Measurements from ENCODE around the gene BMPR2.
"Not testable (repeated sequence)": the region's sequence is repeated elsewhere in the genome, so short reads cannot be mapped to it uniquely, and the experiment has no call there.

Gene BMPR2

DNA sequence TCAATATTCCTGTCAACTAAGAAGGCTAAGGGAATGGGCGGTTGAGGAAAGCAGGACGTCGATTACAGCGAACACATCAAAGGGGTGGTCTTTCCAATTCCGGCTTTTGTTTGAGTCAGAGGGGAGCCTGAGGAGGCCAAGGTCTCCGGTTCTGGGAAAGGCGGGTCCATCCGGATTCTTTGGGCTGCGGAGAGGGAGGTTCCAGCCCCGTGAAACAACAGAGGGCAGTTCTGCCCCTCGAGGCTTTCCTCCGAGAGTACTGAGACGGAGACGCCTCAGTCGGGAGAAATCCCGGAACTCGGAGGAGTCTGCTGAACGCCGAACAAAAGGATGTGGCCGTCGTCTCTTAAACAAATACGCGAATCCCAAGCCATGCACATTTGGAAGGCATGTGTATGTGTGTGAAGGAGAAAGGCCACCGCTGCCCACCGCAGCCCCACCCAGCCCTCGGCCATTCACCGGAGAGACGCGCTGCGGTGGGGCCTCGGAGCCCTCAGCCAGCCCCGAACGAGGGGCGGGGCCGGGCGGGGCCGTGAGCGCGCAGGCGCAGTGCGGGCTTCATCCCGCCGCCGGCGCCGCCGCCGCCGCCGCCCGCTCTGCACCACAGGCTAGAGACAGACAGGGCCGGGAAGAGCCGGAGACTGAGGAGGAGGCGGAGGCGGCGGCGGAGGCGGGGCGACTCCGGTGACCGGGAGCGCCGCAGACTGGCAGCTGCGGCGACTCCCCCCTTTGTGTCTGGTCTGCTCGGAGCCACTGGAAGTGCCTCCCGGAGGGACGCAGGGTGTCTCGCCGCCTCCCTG lies at the start of gene BMPR2:
TSS of gene BMPR2 (plus strand) at position 719 of the 800 bp plus-strand sequence. CDS start 1,148 bp downstream, outside the sequence.
- peak; percentile 90 for DNase-seq

DNA sequence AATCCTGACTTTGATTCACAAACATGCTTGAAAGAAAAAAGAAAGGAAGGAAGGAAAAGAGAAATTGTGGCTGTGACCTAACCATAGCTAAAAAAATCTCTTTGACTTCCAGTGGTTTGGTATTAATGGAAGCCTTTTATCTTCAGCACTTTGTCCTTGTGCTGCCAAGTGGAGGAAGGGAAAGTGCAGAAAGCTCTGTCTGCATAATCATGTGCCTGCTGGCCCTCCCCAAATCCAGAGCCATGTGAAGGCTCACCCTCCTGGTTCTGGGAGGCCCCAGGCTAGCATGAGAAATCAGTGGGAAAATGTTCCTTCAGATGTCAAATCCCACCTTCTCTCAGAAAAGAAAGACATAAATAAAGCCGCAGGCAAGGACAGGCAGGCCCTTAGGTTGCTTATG lies 48.3 kb upstream of the BMPR2 start:
- no peak for DNase-seq

DNA sequence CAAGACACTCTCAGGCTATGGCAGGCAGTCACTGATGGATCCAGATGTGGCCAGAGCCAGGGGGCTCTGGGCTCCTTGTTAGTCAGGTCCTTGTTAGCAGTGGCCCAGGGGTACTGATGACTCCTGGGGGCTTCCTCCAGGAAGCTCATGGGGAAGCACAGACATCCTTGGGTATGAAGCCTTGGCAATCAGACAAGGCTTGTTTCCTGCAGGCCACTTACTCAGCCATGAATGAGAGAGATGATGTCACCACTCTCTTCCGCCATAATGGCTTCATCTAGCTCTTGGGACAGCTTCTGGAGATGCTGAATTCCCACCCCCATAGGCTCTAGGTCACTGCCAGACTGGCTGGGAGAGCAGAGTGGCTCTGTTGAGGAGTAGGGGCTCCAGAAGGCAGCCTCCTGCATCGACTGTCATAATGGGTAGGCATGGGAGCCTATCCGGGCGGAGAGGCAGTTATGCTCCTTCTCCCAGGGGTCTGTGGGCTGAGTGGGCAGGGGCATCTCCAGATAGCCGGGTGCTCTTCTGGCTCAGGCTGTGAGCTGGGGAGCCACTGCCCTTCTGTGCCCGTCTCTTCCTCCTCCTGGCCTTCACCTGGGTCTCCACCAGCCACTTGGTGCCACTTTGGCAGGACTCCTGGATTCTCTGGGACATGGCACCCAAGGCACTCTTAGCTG lies 40.2 kb upstream of the BMPR2 start:
- no peak for DNase-seq

DNA sequence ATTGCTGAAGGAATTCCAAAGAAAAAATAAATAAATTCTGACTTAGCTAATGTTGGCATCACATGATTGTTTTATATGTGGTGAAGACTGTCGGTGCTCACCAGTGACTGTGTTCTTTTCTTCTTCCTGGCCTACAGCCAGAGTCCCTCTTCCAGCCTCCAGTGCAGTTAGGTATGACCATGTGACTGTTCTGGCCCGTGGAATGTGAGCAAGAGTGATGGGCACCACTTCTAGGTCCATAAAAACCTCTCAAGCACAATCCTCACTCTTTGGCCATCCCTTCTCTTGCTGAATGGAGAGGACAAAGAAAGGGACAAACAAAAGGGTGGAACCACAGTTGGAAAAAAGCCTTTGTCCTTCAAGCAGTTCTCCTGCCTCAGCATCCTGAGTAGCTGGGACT lies 39.0 kb upstream of the BMPR2 start:
- DNase-seq = no peak

DNA sequence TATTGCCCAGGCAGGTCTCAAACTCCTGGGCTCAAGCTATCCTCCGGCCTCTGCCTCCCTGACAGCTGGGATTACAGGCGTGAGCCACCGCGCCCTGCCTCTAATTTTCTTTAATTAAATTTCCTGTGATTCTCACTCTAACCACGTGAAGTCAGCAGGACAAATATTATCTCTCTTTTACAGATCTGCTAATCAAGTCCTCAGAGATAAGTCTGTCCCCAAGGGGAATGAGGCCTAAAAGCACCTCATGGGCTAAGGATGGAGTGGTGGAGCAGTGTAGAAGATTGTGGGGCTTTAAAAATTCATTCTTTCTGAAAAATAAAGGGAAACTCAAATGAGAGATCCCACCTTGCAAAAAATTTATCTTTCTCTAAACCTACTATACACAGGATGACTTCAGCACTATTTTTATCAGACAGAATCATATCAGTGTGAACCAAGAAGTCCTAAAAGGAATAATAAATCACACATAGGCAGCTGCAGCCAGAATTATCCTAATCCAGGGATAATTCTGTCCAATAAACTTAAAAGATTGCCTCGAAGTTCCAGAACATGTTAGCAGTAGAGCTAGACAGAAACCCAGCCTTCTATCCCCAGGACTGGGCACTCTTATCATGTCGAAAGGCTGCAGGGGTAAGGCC lies 38.3 kb upstream of the BMPR2 start:
- DNase-seq = no peak

DNA sequence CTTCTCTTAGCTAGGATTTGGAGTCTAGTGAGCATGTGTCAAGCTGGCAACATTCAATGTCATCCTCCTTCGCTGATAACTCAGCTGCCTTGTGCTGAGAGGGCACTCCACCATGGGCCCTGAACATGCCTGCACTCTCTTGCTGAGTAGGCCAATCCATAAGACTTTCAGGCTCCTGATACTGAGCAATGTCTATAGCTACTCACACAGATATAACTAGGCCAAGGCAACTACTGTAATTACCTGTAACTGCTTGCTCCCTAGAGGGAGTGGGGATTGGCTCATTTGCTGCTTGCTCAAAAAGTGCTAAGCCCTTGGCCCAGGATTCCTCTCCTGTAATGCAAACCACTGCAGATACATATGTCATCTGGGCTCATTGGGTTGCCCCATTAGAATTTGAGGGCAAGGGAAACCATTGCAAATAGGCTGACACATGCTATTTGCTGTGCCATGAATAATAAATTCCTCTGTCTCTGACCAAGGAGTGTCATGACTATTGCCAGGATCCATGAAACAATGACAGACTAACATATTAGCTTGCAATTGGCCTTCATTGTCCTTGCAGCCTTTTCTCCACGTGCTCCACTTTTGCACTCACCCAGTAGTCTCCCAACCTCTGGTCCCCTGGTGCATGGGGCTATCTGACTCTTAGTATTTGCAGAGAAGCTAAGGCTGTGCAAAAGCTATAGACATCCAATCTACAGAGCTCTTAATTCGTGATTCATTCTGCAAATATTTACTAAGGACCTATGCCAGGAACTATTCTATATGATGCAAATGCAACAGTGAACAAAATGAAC lies 36.9 kb upstream of the BMPR2 start:
- no peak for DNase-seq

DNA sequence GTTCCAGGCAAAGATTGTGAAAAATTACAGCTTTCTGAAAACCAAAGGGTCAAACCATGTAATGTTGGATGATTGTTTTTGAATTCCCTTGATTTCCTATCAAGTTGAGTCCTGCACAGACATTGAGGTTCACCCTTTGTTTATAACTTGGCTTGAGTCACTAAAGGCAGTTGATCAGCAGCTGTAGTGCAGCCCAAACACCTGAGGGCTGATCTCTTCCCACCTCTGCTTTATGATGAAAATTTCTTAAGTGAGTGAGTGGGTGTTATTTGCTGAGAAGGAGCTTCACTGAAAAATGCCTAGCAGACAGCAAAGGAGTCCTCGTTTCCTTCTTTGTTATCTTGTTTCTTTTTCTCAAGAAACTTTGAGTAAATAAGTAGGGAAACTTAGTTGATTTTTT lies 31.9 kb upstream of the BMPR2 start:
- no peak for DNase-seq

DNA sequence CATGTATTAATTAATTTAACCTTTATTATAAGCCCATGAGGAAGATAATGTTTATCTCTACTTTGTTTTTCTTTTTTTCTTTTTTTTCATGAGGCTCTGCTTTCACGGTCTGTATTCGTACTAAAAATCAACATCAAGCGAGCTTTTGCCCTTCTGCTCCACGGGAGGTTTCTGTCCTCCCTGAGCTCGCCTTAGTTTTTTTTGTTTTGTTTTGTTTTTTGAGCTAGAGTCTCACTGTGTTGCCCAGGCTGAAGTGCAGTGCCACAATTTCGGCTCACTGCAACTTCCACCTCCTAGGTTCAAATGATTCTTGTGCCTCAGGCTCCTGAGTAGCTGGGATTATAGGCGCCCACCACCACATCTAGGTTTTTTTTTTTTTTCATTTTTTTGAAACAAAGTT lies 29.9 kb upstream of the BMPR2 start:
- DNase-seq = no peak

DNA sequence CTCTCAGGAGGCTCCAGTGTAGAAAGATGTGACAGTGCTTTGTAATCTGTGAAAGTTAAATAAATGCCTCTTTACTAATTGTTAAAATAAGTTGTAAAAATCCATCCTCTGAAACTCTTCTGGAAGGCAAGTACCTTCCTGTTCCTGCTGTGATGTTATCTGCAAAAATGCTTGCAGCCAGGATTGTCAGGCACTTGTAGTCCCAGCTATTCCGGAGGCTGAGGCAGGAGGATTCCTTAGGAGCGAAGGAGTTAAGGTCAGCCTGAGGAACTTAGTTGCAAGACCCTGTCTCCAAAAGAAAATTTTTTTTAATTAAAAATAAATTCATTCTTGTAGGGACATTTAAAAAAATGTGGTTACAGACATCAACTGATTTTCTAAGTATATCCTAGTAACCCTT lies 22.7 kb upstream of the BMPR2 start:
- no peak for DNase-seq

DNA sequence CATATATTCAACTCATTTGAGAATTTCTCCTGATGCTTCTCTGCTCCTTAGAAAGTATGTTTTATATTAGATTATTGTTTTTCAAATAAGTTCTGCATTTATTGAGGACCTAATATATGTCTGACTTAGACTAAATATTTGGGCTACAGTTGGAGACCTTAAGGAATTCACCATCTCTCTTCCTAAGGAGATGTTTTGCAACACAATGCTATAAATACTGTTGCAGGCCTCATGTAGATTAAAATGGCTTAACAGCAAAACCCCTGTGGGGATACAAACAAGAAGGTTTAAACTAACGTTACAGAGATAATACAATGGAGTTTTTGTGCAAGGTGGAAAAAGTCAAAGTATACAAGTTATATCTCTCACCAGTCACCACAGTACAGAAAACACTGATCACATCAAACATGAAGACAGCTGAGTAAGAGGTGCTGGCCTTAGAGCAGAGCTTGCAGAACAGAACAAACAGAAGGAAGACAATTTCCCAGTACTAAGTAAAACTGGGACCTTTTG lies 20.1 kb upstream of the BMPR2 start:
- no peak for DNase-seq

DNA sequence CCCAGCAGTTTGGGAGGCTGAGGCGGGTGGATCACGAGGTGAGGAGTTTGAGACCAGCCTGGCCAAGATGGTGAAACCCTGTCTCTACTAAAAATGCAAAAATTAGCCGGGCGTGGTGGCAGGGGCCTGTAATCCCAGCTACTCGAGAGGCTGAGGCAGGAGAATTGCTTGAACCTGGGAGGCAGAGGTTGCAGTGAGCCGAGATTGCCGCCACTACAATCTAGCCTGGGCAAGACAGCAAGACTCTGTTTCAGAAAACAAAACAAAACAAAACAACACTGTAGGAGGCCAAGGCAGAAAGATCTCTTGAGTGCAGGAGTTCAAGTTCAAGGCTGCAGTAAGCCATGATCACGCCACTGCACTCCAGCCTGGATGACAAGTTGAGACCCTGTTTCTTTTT lies 17.2 kb upstream of the BMPR2 start:
- not testable (repeated sequence) for DNase-seq

DNA sequence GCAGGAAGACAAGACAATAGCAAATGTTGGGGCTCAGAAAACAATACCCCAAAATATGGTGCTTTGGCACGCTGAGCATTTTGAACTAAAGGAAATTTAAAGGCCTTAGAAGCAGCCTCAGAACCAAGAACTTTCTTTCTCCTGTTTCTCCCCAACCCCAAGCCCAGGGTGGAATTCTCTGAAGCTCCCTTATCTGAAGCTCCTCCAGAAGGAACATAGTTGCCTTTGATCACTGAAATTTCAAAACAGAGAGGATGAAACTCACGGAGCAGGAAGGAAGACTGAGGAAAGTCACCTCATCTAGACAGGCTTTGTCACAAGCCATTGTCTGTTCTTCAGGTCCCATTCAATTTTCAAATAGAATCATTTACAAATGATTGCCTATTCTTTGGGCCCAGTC lies 15.5 kb upstream of the BMPR2 start:
- no peak for DNase-seq

DNA sequence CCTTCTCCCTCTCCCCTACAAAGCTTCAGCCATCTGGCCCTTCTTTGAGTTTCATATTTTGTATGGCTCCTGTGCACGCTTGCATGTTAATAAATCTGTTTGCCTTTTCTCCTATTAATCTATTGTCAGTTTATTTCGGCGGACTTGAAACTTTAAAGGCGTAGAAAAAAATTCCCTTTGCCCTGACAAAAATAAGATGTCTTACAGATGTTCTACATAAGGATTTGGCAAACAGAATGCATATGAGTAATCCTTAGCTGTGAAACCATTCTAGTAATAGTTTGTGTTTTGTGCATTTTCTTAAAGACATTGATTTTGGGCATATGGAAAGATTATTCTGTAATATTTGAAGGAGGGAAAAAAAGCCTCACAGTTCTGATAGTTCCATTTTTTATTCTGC lies 15.0 kb upstream of the BMPR2 start:
- no peak for DNase-seq

DNA sequence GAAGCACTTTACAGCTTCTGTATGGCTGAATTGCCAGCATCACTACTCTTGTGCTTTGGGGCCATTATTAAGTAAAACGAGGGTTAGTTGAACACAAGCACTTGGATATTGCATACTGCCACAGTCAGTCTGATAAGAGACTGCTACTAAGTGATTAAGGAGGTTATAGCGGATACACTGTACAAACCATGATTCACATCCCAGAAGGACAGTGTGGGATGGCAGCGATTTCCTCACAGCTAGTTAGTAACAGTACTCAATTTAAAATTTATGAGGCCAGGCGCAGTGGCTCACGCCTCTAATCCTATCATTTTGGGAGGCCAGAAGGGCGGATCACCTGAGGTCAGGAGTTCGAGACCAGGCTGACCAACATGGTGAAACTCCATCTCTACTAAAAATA lies 2.6 kb upstream of the BMPR2 start:
- DNase-seq = no peak

DNA sequence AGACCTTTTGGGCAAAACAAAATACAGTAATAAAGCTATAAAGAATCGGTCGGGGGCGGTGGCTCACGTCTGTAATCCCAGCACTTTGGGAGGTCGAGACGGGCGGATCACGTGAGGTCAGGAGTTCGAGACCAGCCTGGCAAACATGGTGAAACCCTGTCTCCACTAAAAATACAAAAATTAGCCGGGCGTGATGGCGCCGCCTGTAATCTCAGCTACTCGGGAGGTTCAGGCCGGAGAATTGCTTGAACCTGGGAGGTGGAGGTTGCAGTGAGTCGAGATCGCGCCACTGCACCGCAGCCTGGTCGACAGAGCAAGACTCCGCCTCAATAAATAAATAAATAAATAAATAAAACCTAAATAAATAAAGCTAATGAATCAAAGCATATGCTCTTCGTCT lies 1.7 kb upstream of the BMPR2 start:
- not testable (repeated sequence) for DNase-seq

DNA sequence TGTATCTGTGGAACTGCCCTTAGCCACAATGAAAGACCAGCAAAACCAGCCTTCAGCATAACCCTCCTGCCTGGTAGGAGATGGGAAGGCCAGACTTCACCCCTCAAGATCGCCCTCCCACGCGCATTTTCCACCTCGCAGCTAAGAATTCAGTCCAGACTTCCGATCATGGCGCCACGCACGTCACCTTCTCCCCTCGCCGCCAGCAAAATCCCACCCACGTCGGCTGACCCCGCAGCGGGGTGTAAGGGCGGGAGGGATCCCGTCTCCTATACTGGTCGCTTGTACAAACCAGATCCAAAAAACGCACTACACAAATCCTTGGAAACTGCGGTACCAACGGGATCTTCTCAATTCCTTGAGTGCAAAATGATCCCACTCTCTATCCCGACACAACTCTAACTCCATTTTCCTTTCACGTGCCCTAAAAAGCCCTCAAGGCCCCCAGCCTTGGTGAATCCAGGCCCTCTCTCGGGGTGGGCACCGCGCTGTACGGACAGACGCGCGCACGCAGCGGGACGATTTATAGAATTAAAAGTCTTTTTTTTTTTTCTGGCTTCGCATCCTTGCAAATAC lies 1.0 kb upstream of the BMPR2 start:
- peak; percentile 60 for DNase-seq

DNA sequence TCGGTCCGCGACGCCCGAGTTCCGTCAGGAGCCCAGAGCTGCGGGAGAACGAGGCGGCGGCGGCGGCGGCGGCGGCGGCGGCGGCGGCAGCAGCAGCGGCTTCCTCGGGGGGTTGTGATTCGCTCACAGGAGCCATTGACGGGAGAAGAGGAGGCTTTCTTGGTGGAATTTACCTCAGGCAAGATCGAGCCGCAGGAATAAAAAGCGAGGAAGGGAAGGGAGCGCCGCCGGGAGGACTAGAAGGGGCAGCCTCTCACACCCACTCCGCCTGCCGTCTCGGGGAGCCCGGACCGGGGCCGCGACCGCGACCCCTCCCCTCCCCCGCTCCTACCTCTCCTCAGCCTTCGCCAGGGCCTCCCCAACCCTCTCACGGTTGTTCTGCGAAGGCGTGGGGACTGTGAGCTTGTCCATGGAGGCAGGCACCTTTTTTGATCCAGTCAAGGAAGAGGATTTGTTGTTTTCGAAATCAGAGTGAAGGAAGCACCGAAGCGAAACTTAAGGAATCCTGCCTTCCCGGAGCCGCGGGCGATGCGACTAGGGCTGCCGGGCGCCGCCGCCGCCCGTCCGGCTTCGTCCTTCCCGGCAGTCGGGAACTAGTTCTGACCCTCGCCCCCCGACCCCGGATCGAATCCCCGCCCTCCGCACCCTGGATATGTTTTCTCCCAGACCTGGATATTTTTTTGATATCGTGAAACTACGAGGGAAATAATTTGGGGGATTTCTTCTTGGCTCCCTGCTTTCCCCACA lies 506 bp downstream of the BMPR2 start:
- DNase-seq = peak; percentile 59

DNA sequence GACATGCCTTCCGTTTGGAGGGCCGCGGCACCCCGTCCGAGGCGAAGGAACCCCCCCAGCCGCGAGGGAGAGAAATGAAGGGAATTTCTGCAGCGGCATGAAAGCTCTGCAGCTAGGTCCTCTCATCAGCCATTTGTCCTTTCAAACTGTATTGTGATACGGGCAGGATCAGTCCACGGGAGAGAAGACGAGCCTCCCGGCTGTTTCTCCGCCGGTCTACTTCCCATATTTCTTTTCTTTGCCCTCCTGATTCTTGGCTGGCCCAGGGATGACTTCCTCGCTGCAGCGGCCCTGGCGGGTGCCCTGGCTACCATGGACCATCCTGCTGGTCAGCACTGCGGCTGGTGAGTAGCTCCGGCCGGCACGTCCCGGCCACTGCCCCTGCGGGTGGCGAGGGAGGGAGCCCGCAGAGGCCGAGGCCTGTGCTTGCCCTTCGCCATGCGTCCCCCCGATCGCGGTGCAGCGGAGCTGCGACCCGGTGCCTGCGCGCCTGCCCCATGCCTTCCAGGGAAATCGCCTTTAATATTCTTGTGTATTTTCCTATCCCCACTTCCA lies 1.2 kb downstream of the BMPR2 start:
- peak; percentile 20 for DNase-seq

DNA sequence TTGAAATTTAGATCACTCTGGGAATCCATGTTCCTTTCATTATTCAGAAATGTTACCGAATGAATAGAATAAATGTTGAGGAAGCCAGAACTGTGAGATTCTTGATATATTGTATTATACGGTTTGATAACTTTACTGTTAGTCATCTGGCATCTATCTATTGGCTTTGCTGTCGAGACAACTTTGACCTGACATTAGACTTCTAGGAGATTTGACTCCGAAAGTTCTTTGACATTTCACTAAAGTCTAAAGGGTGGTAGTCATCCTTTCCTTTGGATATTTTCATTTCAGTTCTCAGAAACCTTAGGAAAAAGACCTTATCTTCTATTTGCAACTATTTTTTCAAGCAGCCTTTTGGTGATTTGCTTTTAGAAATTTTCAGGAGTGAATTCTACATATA lies 1.9 kb downstream of the BMPR2 start:
- DNase-seq = no peak

DNA sequence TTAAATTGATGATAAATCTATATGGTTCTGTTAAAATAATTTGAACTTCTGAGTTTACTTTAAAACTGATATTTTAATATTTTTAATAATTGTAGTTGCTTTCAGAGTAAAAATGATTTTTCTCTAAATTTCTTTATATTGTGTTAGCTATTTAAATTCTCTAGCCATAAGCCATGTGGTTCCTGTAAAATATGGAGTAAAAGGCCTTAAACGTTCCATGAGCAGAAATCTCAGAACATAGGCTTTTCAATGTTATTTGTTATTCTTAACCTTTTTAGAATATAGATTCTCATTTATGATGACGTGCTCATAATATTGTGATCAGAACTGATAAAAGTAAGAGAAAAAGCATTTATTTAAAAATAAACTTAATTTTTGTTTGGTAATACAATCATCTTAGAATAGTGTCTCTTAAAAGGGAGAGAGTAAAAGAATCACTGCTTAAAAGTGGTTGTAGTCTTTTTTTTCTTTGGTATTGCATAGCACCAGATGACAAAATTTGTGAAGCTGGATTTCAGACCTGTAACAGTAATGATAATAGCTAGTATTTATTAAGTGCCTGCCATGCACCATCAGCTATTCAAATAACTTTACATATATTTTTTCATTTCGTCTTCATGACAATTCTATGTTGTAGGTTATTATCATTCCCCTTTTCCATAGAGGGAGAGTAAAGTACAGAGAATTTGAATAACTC lies 2.7 kb downstream of the BMPR2 start:
- no peak for DNase-seq

DNA sequence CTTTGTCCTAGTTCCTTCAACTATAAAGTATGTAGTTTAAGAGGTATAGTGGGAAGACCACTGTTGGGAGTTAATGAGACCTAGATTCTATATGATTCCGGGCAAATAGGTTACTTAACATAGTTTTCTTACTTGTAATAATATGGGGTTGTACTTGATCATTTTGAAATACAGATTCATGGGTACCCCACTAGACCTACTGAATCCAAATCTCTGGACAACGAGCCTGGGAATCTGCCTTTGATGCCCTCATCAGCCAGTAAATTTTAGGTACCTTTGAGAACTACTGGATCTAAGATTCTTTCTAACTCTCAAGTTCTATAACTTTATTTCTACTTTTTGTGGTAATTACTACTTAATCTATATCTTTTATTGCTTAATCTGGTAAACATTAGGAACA lies 6.6 kb downstream of the BMPR2 start:
- no peak for DNase-seq
